GM12873 (cell line): ENCODE results near the gene TMEM238L.

Source experiments
- TF ChIP-seq, protein P1 (sequence below): IDR thresholded peaks from 2 replicates; pipeline ENCODE4 v1.5.1; 2012; ENCODE audit warnings: low read depth, mild to moderate bottlenecking, moderate library complexity, low read length, control low read depth; ENCODE audit not compliant: insufficient read depth; ENCODE audit errors: missing control alignments

The TMEM238L gene

GRCh38 chr17:10779609-10780008 lies 24.3 kb downstream of the TMEM238L start:
- TF ChIP-seq, protein P1, sequence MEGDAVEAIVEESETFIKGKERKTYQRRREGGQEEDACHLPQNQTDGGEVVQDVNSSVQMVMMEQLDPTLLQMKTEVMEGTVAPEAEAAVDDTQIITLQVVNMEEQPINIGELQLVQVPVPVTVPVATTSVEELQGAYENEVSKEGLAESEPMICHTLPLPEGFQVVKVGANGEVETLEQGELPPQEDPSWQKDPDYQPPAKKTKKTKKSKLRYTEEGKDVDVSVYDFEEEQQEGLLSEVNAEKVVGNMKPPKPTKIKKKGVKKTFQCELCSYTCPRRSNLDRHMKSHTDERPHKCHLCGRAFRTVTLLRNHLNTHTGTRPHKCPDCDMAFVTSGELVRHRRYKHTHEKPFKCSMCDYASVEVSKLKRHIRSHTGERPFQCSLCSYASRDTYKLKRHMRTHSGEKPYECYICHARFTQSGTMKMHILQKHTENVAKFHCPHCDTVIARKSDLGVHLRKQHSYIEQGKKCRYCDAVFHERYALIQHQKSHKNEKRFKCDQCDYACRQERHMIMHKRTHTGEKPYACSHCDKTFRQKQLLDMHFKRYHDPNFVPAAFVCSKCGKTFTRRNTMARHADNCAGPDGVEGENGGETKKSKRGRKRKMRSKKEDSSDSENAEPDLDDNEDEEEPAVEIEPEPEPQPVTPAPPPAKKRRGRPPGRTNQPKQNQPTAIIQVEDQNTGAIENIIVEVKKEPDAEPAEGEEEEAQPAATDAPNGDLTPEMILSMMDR, result no peak

DNA sequence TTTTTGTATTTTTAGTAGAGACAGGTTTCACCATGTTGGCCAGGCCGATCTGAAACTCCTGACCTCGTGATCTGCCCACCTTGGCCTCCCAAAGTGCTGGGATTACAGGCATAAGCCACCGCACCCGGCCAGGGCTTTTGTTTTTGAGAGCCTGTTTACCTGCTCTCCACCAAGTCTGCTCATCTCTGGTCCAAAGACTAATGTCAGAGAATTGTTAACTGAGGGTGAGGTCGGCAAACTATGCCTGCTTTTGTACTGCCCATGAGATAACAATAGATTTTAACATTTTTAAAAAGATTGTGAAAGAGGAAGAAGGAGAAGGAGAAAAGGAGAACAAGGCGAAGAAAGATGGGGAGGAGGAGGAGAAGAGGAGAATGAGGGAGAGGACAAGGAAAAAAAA lies 26.0 kb downstream of the TMEM238L start:
- TF ChIP-seq, protein P1, result no peak

GRCh38 chr17:10777131-10777807 lies 26.6 kb downstream of the TMEM238L start:
- TF ChIP-seq, protein P1, result no peak

DNA sequence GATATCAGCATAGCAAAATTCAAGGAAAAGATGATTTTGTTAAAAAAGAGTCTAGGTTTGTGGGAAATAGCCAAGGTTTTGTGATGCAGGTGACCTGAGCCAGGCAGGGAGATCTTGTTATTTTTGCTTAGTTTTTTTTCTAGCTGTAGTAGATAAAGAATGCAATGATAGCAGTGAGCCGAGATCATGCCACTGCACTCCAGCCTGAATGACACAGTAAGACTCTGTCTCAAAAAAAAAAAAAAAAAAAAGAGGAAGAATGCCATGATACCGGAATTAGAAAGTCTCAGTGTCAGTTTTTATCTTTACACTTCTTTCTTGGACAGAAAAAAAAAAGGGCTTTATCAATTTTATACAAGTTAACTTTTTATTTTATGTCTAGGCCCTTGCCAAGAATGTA lies 27.5 kb downstream of the TMEM238L start:
- TF ChIP-seq, protein P1, result no peak

GRCh38 chr17:10775740-10776356 lies 28.1 kb downstream of the TMEM238L start:
- TF ChIP-seq, protein P1, result no peak

DNA sequence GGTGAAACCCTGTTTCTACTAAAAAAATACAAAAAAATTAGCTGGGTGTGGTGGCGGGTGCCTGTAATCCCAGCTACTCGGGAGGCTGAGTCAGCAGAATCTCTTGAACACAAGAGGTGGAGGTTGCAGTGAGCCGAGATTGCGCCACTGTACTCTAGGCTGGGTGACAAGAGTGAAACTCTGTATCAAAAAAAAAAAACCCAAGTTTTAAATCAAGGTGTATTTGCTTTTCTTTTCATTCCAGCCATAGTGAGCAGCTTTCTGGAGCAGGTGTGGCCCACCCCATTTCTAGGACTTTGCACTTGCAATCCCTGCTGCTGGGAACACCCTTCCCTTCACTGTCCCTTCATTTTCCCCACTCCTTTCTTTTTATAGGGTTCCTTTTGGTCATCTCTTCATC lies 28.8 kb downstream of the TMEM238L start:
- TF ChIP-seq, protein P1, result no peak

GRCh38 chr17:10773391-10773790 lies 30.5 kb downstream of the TMEM238L start:
- TF ChIP-seq, protein P1, result no peak
